B cell (primary cell): Measurements from ENCODE around the gene SSTR1. TPM values are rescaled to one million over a fixed set of nuclear protein-coding genes. Genes with fewer than 3 reads are reported as not detected.

Experiments
- ATAC-seq: fragments of 200-7000 bp; cut with Tn5 transposase; one replicate; pipeline ENCODE4 v1.10.0; 2021; ENCODE audit warnings: low read depth, mild to moderate bottlenecking, moderate number of reproducible peaks, moderate library complexity
- CTCF ChIA-PET: fragments of 350-600 bp; sonication (Branson Sonifier 250); formaldehyde crosslinking; loops from one replicate; lab custom pipeline; 2021; ENCODE audit warnings: antibody characterized with exemption, inconsistent platforms; lab: Charles Lee
- POLR2A ChIA-PET: fragments of 350-600 bp; sonication (Branson Sonifier 250); formaldehyde crosslinking; loops from one replicate; lab custom pipeline; 2021; ENCODE audit warnings: antibody characterized with exemption; lab: Charles Lee
- DNase-seq: peaks from one replicate; pipeline ENCODE4 v3.0.0; 2013
- H2AFZ ChIP-seq: 2 replicates; pipeline ENCODE4 v1.6.1; 2012; ENCODE audit warnings: mild to moderate bottlenecking, low read depth, low read length; ENCODE audit not compliant: insufficient read depth, poor library complexity, severe bottlenecking
- H3K27ac ChIP-seq, 2 donors: 1 replicate in 1 of 2; 2 replicates in 1 of 2; pipeline ENCODE4 v1.5.1; 2012 to 2013; ENCODE audit warnings: low read length in 2 of 2, mild to moderate bottlenecking in 2 of 2, moderate library complexity in 1 of 2
- H3K27me3 ChIP-seq, 4 experiments: fragments of 200-600 bp in 1 of 4; sonication (generic) in 1 of 4; replicated peaks in 1 of 4; 1 replicate in 2 of 4; 2 replicates in 2 of 4; pipeline versions ENCODE4 v1.6.1 to v1.7.0; 2013 to 2016; ENCODE audit warnings: low read length in 3 of 4, mild to moderate bottlenecking in 2 of 4, mixed read lengths in 1 of 4, moderate library complexity in 1 of 4; ENCODE audit not compliant: insufficient read depth in 4 of 4, control insufficient read depth in 3 of 4; ENCODE audit errors: control extremely low read depth in 1 of 4
- H3K36me3 ChIP-seq, 2 experiments: replicated peaks in 1 of 2; 1 replicate in 1 of 2; 2 replicates in 1 of 2; pipeline versions ENCODE4 v1.6.1 to v1.7.1; 2013; ENCODE audit warnings: low read length in 1 of 2; ENCODE audit not compliant: insufficient read depth in 2 of 2, control insufficient read depth in 1 of 2; ENCODE audit errors: control extremely low read depth in 1 of 2, extremely low read depth in 1 of 2
- H3K4me1 ChIP-seq, 2 donors: fragments of 200-600 bp in 1 of 2; sonication (generic) in 1 of 2; 1 replicate in 1 of 2; 2 replicates in 1 of 2; pipeline versions ENCODE4 v1.5.1 to v1.6.1; 2013 to 2017; ENCODE audit warnings: low read length in 2 of 2; ENCODE audit not compliant: control insufficient read depth in 2 of 2, insufficient read depth in 2 of 2
- H3K4me2 ChIP-seq: replicated peaks from 2 replicates; pipeline ENCODE3; 2012; ENCODE audit warnings: mild to moderate bottlenecking, low read depth, low read length; ENCODE audit not compliant: poor library complexity, severe bottlenecking
- H3K4me3 ChIP-seq, 5 experiments: fragments of 200-600 bp in 1 of 5; sonication (generic) in 1 of 5; 1 replicate in 3 of 5; 2 replicates in 2 of 5; pipeline versions ENCODE4 v1.5.1 to v1.7.0; 2011 to 2016; ENCODE audit warnings: low read length in 4 of 5, mild to moderate bottlenecking in 4 of 5, low read depth in 2 of 5, control low read depth in 1 of 5, moderate library complexity in 1 of 5; ENCODE audit not compliant: insufficient read depth in 1 of 5; ENCODE audit errors: control extremely low read depth in 1 of 5, extremely low read depth in 1 of 5
- H3K79me2 ChIP-seq: fragments of 200-600 bp; sonication (generic); one replicate; pipeline ENCODE4 v1.6.0; 2016; ENCODE audit warnings: low read length; ENCODE audit not compliant: control insufficient read depth, insufficient read depth
- H3K9ac ChIP-seq: fragments of 200-600 bp; sonication (generic); 2 replicates; pipeline ENCODE4 v1.6.1; 2017; ENCODE audit warnings: mild to moderate bottlenecking, low read length, moderate library complexity
- H3K9me3 ChIP-seq, 3 donors: one replicate each; pipeline versions ENCODE4 v1.6.1 to v1.7.1; 2013; ENCODE audit warnings: low read length in 2 of 3; ENCODE audit not compliant: control insufficient read depth in 2 of 3, insufficient read depth in 1 of 3; ENCODE audit errors: control extremely low read depth in 1 of 3
- H4K20me1 ChIP-seq: 2 replicates; pipeline ENCODE4 v1.6.0; 2012; ENCODE audit warnings: mild to moderate bottlenecking, low read length; ENCODE audit not compliant: insufficient read depth, control insufficient read depth, poor library complexity, severe bottlenecking
- H3K27ac Mint-ChIP-seq: one replicate; pipeline ENCODE4 v1.8.0; 2021; ENCODE audit warnings: mixed read lengths
- H3K27me3 Mint-ChIP-seq: one replicate; pipeline ENCODE4 v1.8.0; 2021; ENCODE audit warnings: mixed read lengths
- H3K4me1 Mint-ChIP-seq: one replicate; pipeline ENCODE4 v1.8.0; 2021; ENCODE audit warnings: mixed read lengths
- H3K4me3 Mint-ChIP-seq: one replicate; pipeline ENCODE4 v1.8.0; 2021; ENCODE audit warnings: mixed read lengths
- H3K9me3 Mint-ChIP-seq: one replicate; pipeline ENCODE4 v1.8.0; 2022; ENCODE audit warnings: mixed read lengths; ENCODE audit not compliant: insufficient read depth
- EZH2 ChIP-seq: IDR thresholded peaks from 2 replicates; pipeline ENCODE4 v1.6.1; 2012; ENCODE audit warnings: borderline replicate concordance, low read depth, mild to moderate bottlenecking, moderate library complexity, low read length; ENCODE audit not compliant: insufficient read depth, poor library complexity, severe bottlenecking
- WGBS: methylation state at CpG from one replicate; pipeline ENCODE4 v1.1.5; 2013; ENCODE audit warnings: missing lambda C conversion rate; ENCODE audit not compliant: insufficient coverage; 5-methylcytosine and 5-hydroxymethylcytosine counted together
- intact Hi-C: fragments of 100-400 bp; cut with micrococcal nuclease; formaldehyde crosslinking; loops from one replicate; pipeline ENCODE4 v1.10.0; 2022
- polyA minus RNA-seq: library from RNA; depleted of rRNA, polyadenylated mRNA; stranded (reverse); fragments of >200 nt; gene quantifications from 2 replicates; pipeline ENCODE4 v1.2.3, GENCODE V29; 2012
- polyA plus RNA-seq: library from polyadenylated mRNA; depleted of rRNA; stranded (reverse); fragments of >200 nt; gene quantifications from 2 replicates; pipeline ENCODE4 v1.2.3, GENCODE V29; 2012
- total RNA-seq, 2 donors: library from RNA; stranded (reverse); fragments of 120-200 nt in 1 of 2; gene quantifications; 1 replicate in 1 of 2; 2 replicates in 1 of 2; pipeline versions ENCODE4 v1.2.3 to v1.2.4, GENCODE V29; 2013 to 2022
- TF ChIP-seq, protein P1 (sequence below): fragments of 200-600 bp; IDR thresholded peaks from one replicate; pipeline ENCODE4 v1.8.0; 2022; ENCODE audit warnings: antibody characterized with exemption, mild to moderate bottlenecking

The SSTR1 gene, protein sequence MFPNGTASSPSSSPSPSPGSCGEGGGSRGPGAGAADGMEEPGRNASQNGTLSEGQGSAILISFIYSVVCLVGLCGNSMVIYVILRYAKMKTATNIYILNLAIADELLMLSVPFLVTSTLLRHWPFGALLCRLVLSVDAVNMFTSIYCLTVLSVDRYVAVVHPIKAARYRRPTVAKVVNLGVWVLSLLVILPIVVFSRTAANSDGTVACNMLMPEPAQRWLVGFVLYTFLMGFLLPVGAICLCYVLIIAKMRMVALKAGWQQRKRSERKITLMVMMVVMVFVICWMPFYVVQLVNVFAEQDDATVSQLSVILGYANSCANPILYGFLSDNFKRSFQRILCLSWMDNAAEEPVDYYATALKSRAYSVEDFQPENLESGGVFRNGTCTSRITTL
- not detected in 2 replicates for total RNA-seq
- total RNA-seq (2013), result not detected
- not detected in 2 replicates for polyA plus RNA-seq
- not detected in 2 replicates for polyA minus RNA-seq

DNA sequence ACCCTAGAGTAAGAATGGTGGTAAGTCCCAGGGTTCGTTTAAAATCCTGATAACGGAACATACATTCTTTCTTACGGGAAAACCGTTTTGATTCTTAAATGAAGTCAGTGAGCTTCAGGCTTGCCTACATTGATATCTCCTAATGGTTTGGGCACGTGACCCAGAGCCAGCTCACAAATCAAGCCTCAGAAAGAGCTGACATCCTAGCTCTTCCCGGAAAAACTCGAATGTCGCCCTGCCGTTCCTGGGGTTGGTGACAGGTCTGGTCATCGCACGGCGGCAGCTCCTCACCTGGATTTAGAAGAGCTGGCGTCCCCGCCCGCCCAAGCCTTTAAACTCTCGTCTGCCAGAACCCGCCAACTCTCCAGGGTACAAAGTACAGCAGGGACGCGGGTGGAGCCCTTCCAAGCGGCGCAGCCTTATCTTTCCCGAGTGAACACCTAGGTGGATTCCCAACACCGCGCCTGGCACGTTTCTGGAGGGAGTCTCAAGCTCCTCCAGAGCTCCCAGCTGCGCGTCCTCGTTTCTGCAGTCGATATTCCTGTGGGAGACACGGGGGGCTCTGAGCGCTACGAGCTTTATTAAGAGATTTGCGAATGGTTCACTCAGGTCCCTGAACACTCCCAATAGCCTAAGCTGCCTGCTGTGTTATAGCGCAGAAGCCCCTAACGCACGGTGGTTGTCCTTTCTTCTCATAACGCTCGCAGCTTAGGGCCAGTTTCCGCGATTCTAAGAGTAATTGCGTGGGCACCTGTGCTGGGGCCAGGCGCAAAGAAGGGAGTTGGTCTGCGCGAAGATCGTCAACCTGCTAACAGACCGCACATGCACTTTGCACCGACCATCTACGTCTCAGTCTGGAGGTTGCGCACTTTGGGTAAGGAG, at the start of gene SSTR1:
TSS of gene SSTR1 (plus strand) at position 169 of the 882 bp plus-strand sequence. CDS start 1,486 bp downstream, outside the sequence.
- H3K4me1 Mint-ChIP-seq, result no peaks in the 10 kb centered on the region
- no peak within 1 kb of the TSS for H3K4me3 Mint-ChIP-seq
- no peaks in the 10 kb centered on the region for H3K36me3 ChIP-seq
- intact Hi-C loops, result no loop called here
- H3K27me3 Mint-ChIP-seq, result peaks cover 39% of the 10 kb centered on the region
- no peak for DNase-seq
- no peak within 1 kb of the TSS for H2AFZ ChIP-seq
- no peak within 1 kb of the TSS for H3K4me3 ChIP-seq
- ChIA-PET POLR2A (no interaction called here), CTCF (no interaction called here)
- WGBS, result 9% methylated on average over 49 of the region's 49 CpGs
- H3K79me2 ChIP-seq, result no peaks in the 10 kb centered on the region
- no peak for ATAC-seq
- no peaks in the 10 kb centered on the region for H3K4me1 ChIP-seq
- peaks cover 0 to 31% (median 3%) of the 10 kb centered on the region in 3 donors for H3K9me3 ChIP-seq
- no peak within 1 kb of the TSS for H3K9ac ChIP-seq
- no peaks in the 10 kb centered on the region for H4K20me1 ChIP-seq
- H3K27ac ChIP-seq, result no peak within 1 kb of the TSS
- H3K27ac Mint-ChIP-seq, result no peak within 1 kb of the TSS
- TF ChIP-seq EZH2, result no peak
- peaks cover 4% of the 10 kb centered on the region for H3K9me3 Mint-ChIP-seq
- no peak within 1 kb of the TSS for H3K4me2 ChIP-seq
- H3K27me3 ChIP-seq, result peaks cover 0 to 28% (median 10%) of the 10 kb centered on the region in 4 experiments

DNA sequence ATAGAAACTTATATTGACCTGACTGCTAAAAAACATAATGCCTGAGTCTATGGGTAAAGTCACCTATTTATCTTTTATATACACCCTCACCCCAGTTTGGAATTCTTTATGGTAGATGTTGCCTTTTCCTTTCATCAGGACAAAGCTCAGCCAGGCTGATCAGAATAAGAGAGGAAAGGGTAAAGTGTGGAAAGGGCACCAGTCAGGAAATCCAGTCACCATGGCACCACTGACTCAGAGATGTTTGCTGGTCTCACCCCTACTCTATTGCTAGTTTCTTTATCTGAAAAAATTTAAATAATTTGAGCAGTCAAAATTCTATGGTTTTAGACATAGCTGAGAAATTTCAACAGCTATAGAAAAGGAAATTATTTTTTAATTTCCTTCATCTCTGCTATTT, 49.2 kb upstream of the SSTR1 start:
- H3K27me3 Mint-ChIP-seq, result no peaks in the 10 kb centered on the region
- H3K36me3 ChIP-seq, result no peaks in the 10 kb centered on the region
- intact Hi-C loops, result no loop called here
- ATAC-seq (no peak), DNase-seq (no peak)
- H2AFZ ChIP-seq, result no peak overlapping the region
- H3K9ac ChIP-seq, result no peak overlapping the region
- ChIA-PET POLR2A (no interaction called here), CTCF (no interaction called here)
- H3K4me1 Mint-ChIP-seq, result no peaks in the 10 kb centered on the region
- no peaks in the 10 kb centered on the region for H4K20me1 ChIP-seq
- H3K27me3 ChIP-seq, result no peaks in the 10 kb centered on the region
- no peaks in the 10 kb centered on the region for H3K9me3 Mint-ChIP-seq
- no peaks in the 10 kb centered on the region for H3K9me3 ChIP-seq
- H3K27ac Mint-ChIP-seq, result no peak overlapping the region
- no peaks in the 10 kb centered on the region for H3K79me2 ChIP-seq
- no peak overlapping the region for H3K4me3 ChIP-seq
- no peak overlapping the region for H3K4me3 Mint-ChIP-seq
- H3K4me2 ChIP-seq, result no peak overlapping the region
- H3K4me1 ChIP-seq, result no peaks in the 10 kb centered on the region
- H3K27ac ChIP-seq, result no peak overlapping the region
- TF ChIP-seq, protein P1, sequence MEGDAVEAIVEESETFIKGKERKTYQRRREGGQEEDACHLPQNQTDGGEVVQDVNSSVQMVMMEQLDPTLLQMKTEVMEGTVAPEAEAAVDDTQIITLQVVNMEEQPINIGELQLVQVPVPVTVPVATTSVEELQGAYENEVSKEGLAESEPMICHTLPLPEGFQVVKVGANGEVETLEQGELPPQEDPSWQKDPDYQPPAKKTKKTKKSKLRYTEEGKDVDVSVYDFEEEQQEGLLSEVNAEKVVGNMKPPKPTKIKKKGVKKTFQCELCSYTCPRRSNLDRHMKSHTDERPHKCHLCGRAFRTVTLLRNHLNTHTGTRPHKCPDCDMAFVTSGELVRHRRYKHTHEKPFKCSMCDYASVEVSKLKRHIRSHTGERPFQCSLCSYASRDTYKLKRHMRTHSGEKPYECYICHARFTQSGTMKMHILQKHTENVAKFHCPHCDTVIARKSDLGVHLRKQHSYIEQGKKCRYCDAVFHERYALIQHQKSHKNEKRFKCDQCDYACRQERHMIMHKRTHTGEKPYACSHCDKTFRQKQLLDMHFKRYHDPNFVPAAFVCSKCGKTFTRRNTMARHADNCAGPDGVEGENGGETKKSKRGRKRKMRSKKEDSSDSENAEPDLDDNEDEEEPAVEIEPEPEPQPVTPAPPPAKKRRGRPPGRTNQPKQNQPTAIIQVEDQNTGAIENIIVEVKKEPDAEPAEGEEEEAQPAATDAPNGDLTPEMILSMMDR, result no peak
- no peak for TF ChIP-seq EZH2
